SK-N-SH treated with all-trans-retinoic acid at 6 μM for 48 hours (cell line): ENCODE measurements around the gene MT1F.

Source experiments
- CREB5 ChIP-seq: fragments of 250-450 bp; sonication (Bioruptor Pico); IDR thresholded peaks from 2 replicates; pipeline ENCODE4 v1.5.1; 2020; ENCODE audit warnings: low read depth, mild to moderate bottlenecking, moderate library complexity
- OSR1 ChIP-seq: fragments of 250-450 bp; sonication (Bioruptor Pico); IDR thresholded peaks from 2 replicates; pipeline ENCODE4 v1.8.0; 2022; ENCODE audit warnings: moderate library complexity, mild to moderate bottlenecking, inconsistent platforms
- PATZ1 ChIP-seq: fragments of 250-450 bp; sonication (Bioruptor Pico); IDR thresholded peaks from 2 replicates; pipeline ENCODE4 v1.8.0; 2020; ENCODE audit warnings: mild to moderate bottlenecking, moderate library complexity, borderline replicate concordance
- RARB ChIP-seq: fragments of 250-450 bp; sonication (Bioruptor Pico); IDR thresholded peaks from 2 replicates; pipeline ENCODE4 v1.8.0; 2021; ENCODE audit warnings: mild to moderate bottlenecking, moderate library complexity
- TOX ChIP-seq: fragments of 250-450 bp; sonication (Bioruptor Pico); IDR thresholded peaks from 2 replicates; pipeline ENCODE4 v1.8.0; 2021; ENCODE audit warnings: mild to moderate bottlenecking, moderate library complexity, borderline replicate concordance
- ZC3H10 ChIP-seq: fragments of 250-450 bp; sonication (Bioruptor Pico); IDR thresholded peaks from 2 replicates; pipeline ENCODE4 v1.5.1; 2021; ENCODE audit warnings: mild to moderate bottlenecking, moderate library complexity
- ZFP30 ChIP-seq: fragments of 450-650 bp; formaldehyde crosslinking; IDR thresholded peaks from 2 replicates; pipeline ENCODE4 v1.5.0; 2022; ENCODE audit warnings: mild to moderate bottlenecking, moderate library complexity
- ZNF70 ChIP-seq: fragments of 450-650 bp; formaldehyde crosslinking; IDR thresholded peaks from 2 replicates; pipeline ENCODE4 v1.5.0; 2020; ENCODE audit warnings: mild to moderate bottlenecking, moderate library complexity

- no peak for TF ChIP-seq ZNF70
- TF ChIP-seq ZC3H10 (CRISPR knock-in tag), result no peak
- TF ChIP-seq TOX (CRISPR knock-in tag), result no peak
- no peak for TF ChIP-seq PATZ1
- no peak for TF ChIP-seq RARB
- no peak for TF ChIP-seq OSR1
- TF ChIP-seq ZFP30 (CRISPR knock-in tag), result no peak
- no peak for TF ChIP-seq CREB5 (CRISPR knock-in tag)
Observed at GRCh38 chr16:56669005-56669839, 11.5 kb downstream of the MT1F start, which contains the start of gene MT1H.
